ENCODE data around the gene TRIP13. TPM values are rescaled to one million over a fixed set of nuclear protein-coding genes. Genes with fewer than 3 reads are reported as not detected.

TRIP13 gene
- total and polyA plus RNA-seq, 9 of the 15 experiments (the other 6 are each of a cell fraction or from before 2014, with no cell fraction given) = 24.1 to 116 (median 53.2) TPM

GRCh38 chr5:929596-929995 lies 36.9 kb downstream of the TRIP13 start (continued):
- no peak for TF ChIP-seq ZNF277 (CRISPR knock-in tag; IDR thresholded peaks at IDR 0.05; ENCODE audit: borderline replicate concordance)

- H3K79me2 ChIP-seq (ENCODE audit: control insufficient read depth, insufficient read depth, low read length) = no peaks in the 10 kb centered on the region
- in situ Hi-C loops (cut with MboI) (loop anchor here (25.0 kb wide), 1 partner anchor 706 kb away; no protein-coding TSS in a partner anchor), intact Hi-C loops (cut with micrococcal nuclease) (no loop called here)
- H3K4me3 ChIP-seq = no peak overlapping the region
- DNase-seq (ENCODE audit: extremely low read depth in 1 of 4, low spot score in 3 of 4) = no peak
- peaks cover 12 to 19% of the 10 kb centered on the region in 2 experiments for H3K27me3 ChIP-seq (ENCODE audit: control insufficient read depth in 2 of 2, insufficient read depth in 2 of 2, low read length in 2 of 2)
- WGBS (ENCODE audit: insufficient coverage, low coverage, missing lambda C conversion rate) = 2% methylated on average over 8 of the region's 8 CpGs
- CTCF ChIA-PET (ENCODE audit: low intra/inter-chr PET ratio) = no interaction called here
- TF ChIP-seq RBM17 (IDR thresholded peaks at IDR 0.05; ENCODE audit: borderline replicate concordance, low read depth, low read length) = no peak
- TF ChIP-seq CUX1 (CRISPR knock-in tag; IDR thresholded peaks at IDR 0.05) = no peak
- no peak for TF ChIP-seq TEAD2 (tag; IDR thresholded peaks at IDR 0.05)
- H3K27ac ChIP-seq (ENCODE audit: extremely low read depth, low read depth, low read length) = no peak overlapping the region
- no peak for ATAC-seq
- H4K20me1 ChIP-seq (replicated peaks; ENCODE audit: control insufficient read depth, insufficient read depth, low read length) = no peaks in the 10 kb centered on the region; the same call in 1 of the 2 replicates
- H3K9me1 ChIP-seq (ENCODE audit: control insufficient read depth, insufficient read depth, low read length) = no peaks in the 10 kb centered on the region
- peaks cover 0 to 9% of the 10 kb centered on the region in 2 experiments; a peak in 1 of 5 replicates for H3K4me1 ChIP-seq (replicated peaks in 1 of 2; ENCODE audit: control insufficient read depth in 2 of 2, insufficient read depth in 2 of 2, low read length in 2 of 2)
- no peak overlapping the region for H3K9ac ChIP-seq (ENCODE audit: insufficient read depth in 1 of 2, low read depth in 2 of 2, low read length in 2 of 2)
- POLR2A ChIA-PET = interaction anchor here (0.7 to 1.4 kb wide), 2 partner anchors 23 to 46 kb away, joined by 3 read pairs; no protein-coding TSS in a partner anchor
- no peak overlapping the region for H2AFZ ChIP-seq (ENCODE audit: low read depth, low read length)
- no peaks in the 10 kb centered on the region for H3K36me3 ChIP-seq (ENCODE audit: control insufficient read depth, insufficient read depth, low read length)
- no peak overlapping the region for H3K4me2 ChIP-seq (ENCODE audit: insufficient read depth, low read length)
- no peak for FAIRE-seq
- no peaks in the 10 kb centered on the region for H3K9me3 ChIP-seq (replicated peaks; ENCODE audit: control insufficient read depth, insufficient read depth, low read depth, low read length)
- no TSS peak for BruUV-seq (replicated peaks)
Observed at GRCh38 chr5:930866-931265, 38.2 kb downstream of the TRIP13 start.

Measured in K562 (cell line).